Germinal center (tissue), 1 donor: ENCODE results near the gene MAPRE2.

Experiments used
- DNase-seq: peaks from one replicate; pipeline ENCODE4 v3.0.0; 2012; ENCODE audit warnings: mixed read lengths, low spot score

MAPRE2 gene

GRCh38 chr18:35062408-35062807 is 21.2 kb downstream of the MAPRE2 start:
- DNase-seq, result no peak

DNA sequence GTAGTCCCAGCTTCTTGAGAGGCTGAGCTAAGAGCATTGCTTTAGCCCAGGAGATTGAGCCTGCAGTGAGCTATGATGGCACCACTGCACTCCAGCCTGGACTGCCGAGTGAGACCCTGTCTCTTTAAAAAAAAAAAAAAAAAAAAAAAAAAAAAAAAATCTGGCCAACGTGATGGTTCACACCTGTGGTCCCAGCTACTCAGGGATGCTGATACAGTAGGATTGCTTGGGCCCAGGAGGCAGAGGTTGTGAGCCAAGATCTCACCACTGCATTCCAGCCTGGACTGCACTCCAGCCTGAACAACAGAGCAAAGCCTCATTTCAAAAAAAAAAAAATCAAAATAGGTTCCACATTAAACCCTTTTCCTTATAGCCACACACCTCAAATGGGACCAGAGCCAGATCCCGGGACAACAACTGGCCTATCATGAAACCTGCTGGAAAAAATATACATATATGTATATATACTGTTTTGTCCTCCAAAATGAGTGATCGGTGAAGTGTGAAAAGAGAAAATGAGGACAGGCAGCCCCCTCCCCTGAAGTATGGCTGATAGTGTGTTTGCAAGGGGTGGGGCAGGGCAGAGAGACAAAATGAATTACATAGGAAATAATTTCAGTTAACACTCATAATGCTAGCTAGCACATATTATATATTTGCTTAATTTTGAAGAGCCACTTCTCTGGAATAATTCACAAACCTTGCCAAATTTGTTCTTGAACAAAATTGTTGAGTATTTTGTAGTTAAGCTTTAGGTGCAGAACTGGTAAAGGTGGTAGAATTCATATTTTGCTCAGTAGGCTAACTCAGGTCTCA is 22.9 kb downstream of the MAPRE2 start:
- no peak for DNase-seq

DNA sequence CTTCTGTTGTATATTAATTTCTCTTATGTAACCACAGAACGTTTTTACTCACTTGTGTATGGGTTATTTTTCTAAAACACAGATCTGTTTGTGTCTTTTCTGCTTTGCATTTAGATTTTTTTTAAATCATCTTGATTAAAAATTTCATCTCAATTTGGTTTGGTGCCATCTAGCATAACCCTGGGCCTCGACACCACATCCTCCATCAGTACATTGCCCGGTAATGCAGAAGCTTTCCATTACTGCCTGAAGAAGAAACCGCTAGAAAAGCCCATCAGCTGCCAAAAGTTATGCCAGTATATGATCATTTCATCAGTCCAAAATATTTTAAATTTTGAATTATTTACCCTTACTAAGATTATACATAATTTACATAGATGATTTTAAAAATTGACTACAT is 26.2 kb downstream of the MAPRE2 start:
- no peak for DNase-seq

- no peak for DNase-seq
These were observed 30.6 kb downstream of the MAPRE2 start for GRCh38 chr18:35071819-35072247.

DNA sequence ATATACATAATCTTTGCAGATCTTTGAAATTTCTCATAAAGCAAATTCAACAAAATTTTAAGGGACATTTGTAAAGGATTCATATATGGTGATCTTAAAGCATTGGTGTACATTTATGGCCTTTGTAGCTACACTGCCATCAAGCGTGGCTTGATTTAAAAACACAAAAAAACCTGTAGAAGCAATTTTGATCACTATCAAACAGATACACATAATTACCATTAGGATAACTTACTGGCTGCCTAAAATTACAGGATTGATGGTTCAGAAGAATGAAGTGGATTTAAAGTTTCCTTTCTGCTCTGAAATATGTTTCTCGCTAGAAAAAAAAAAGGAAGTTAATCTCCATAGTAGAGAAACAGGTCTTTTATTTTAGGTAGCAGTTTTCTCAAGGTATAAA is 31.4 kb downstream of the MAPRE2 start:
- no peak for DNase-seq

GRCh38 chr18:35073186-35074105 is 32.2 kb downstream of the MAPRE2 start:
- DNase-seq, result no peak

DNA sequence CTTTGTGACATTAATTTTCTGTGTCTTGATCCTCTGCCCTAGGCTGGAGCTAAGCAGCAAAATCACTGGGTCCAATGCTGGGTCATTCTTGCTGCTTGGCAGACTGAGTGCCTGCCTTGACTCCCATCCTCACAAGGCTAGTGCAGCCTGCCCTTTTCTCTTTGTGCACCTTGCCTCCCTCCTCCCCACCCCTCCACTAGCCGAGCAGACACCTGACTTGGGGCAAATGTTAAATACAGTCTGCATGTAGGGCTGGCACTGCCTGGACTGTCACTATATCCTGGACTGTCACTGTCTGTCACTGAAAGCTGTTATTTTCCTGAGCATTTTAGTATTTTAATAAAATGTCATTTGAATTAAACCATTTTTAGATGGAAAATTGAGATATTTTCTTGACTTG is 33.4 kb downstream of the MAPRE2 start:
- DNase-seq, result no peak

- DNase-seq, result no peak
These were observed 33.9 kb downstream of the MAPRE2 start for GRCh38 chr18:35075132-35075531.

- no peak for DNase-seq
These were observed 35.1 kb downstream of the MAPRE2 start for GRCh38 chr18:35076135-35076924.

DNA sequence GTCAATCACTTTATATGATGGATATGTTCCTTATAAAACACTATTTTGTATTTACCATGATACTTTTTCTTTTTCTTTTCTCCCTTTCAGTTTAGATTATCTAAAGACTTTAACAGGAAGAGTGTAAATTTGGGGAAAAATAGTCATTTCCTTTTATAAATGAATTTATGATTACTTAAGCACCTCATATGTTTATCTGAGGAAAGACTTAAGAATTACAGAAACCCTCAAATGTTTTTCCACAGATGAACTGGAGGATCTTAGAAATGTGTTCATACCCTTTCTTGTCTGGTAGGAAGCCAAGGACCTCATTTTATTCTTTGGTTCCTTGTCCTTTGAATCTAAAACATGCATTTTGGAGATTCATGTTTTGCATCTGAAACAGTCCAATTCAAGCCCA is 36.7 kb downstream of the MAPRE2 start:
- no peak for DNase-seq

GRCh38 chr18:35080058-35080457 is 38.8 kb downstream of the MAPRE2 start:
- DNase-seq, result no peak

DNA sequence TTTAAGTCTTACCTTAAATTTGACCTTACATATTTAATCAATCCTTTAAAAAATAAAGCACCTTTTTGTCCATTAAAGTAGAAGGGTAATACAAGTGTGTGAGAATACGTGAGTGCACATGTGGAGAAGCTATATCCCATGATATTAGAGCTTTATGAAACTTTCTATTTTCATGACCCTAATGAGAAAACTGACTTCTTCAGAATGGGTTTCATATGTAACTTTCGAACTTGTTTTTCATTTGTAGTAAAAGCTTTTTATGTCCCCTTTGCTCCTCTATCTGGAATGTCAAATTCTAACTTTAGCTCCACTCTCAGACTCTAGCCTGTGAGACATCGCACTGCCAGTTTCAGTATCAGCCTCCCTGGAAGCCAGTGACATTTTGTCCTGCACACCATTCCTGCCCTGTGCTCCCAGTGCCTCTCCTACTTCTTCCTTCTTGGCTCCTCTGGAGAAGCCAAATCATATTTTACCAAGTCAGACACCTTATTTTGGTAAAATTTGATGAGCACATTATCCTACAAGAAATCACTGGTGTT is 42.0 kb downstream of the MAPRE2 start:
- no peak for DNase-seq

DNA sequence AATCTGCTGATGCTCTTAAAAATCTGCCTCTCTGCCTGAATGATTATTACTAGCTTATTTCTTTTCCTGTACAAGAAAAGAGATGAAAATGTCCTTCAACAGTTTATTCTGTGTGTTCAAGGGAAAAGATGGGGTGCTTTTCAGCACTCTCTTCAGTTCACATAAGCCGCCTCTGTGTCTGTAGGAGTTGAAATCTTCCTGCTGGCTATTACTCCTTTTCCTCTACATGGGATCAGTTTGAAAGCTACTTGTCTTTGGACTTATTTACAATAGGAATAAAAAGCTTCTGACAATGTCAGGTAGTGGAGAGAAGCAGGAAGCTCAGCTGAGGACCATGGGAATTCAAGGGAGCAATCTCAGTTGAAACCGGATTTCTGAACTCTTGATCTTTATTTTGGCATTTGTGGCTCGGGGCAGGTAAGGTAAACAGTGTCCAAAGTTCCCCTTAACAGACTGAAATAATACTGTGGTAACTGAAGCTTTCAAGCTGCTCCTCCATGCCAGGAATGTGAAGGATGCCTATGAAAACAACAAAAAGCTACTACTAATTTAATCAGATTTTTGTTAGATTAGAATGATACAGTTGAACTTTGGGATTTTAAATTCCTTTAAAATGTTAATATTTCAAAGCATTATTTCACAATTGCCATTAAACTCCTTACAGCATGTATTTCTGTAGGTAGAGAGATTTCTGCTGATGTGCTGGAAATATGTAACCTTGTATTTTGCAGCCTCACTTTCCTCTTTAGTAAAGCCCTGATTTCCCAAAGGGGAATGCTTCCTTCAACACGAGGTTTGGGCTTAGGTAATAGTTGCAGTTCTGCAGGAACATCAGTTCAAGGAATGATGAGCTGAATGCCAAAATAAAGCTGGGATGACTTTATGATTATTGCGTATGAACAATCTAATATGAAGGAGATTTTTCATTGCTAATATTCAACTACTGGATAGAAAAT is 43.6 kb downstream of the MAPRE2 start:
- DNase-seq, result no peak

GRCh38 chr18:35085450-35086380 is 44.5 kb downstream of the MAPRE2 start:
- no peak for DNase-seq

DNA sequence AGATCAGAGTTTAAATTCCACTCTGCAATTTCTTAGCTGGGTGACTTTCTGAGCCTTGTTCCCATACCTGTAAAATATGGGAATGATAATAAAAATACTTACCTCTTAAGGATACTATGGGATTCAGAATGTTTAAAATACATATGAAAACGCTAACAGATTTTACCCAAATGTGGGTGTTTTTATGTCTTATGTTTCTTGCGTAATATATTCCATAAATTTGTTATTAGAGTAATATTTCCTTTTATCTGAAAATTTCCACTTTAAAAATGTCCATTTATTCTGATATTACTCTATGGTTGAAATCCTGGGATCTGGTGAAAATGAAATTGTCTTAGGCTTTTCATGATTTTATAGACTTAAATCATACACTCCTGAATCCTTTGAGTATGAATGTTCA is 45.5 kb downstream of the MAPRE2 start:
- no peak for DNase-seq

- no peak for DNase-seq
These were observed 46.5 kb downstream of the MAPRE2 start for GRCh38 chr18:35087726-35088125.

- DNase-seq, result no peak
These were observed 47.7 kb downstream of the MAPRE2 start for GRCh38 chr18:35088921-35089320.

DNA sequence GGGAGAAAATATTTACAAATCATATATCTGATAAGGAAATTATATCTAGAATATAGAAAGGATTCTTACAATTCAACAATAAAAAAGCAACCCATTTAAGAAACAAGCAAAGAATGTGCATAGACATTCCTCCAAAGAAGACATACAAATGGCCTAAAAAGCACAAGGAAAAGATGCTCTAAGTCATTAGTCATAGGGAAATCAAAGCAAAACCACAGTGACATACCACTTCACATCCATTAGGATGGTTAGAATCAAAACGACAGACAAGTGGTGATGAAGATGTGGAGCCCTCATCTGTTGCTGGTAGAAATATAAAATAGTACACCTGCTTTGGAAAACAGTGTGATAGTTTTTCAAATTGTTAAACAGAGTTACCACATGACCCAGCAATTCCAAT is 48.2 kb downstream of the MAPRE2 start:
- no peak for DNase-seq

DNA sequence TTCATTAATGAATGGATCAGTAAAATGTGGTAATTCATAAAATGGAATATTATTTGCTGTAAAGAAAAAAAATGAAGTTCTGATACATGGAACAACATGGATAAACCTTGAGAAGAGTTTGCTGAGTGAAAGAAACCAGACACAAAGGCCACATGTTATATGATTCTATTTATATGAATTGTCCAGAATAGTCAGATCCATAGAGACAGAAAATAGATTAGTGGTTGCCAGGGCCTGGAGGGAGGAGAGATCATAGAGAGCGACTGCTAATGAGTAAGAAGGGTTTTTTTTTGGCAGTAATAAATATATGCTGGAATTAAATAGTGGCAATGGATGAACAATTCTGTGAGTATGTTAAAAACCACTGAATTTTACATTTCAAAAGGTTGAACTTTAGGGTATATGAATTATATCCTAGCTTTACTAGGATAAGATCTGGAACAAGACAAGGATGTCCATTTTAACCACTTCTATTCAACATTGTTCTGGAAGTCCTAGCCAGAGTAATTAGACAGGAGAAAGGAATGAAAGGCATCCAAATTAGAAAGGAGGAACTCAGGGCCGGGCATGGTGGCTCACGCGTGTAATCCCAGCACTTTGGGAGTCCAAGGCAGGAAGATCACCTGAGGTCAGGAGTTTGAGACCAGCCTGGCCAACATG is 48.8 kb downstream of the MAPRE2 start:
- DNase-seq, result no peak
